ENCODE data around the gene CHCHD6.

The CHCHD6 gene

GRCh38 chr3:126747768-126748167, 43.7 kb downstream of the CHCHD6 start:
- Histone ChIP-seq H3K36me3 (ENCODE audit: control insufficient read depth, insufficient read depth, low read length) (no peaks in the 10 kb centered on the region), H3K4me1 (ENCODE audit: control insufficient read depth, insufficient read depth, low read length, poor library complexity, severe bottlenecking) (peaks cover 28% of the 10 kb centered on the region), H3K4me3 (ENCODE audit: extremely low read depth, insufficient read depth, low read length, poor library complexity, severe bottlenecking) (no peak overlapping the region), H3K27ac (ENCODE audit: low read depth, low read length, severe bottlenecking) (no peak overlapping the region), H3K9me3 (ENCODE audit: control insufficient read depth, low read length) (no peaks in the 10 kb centered on the region)
- 85 to 94% methylated on average over 6 of the region's 6 CpGs for WGBS, 2 experiments (ENCODE audit: insufficient coverage in 2 of 2)

DNA sequence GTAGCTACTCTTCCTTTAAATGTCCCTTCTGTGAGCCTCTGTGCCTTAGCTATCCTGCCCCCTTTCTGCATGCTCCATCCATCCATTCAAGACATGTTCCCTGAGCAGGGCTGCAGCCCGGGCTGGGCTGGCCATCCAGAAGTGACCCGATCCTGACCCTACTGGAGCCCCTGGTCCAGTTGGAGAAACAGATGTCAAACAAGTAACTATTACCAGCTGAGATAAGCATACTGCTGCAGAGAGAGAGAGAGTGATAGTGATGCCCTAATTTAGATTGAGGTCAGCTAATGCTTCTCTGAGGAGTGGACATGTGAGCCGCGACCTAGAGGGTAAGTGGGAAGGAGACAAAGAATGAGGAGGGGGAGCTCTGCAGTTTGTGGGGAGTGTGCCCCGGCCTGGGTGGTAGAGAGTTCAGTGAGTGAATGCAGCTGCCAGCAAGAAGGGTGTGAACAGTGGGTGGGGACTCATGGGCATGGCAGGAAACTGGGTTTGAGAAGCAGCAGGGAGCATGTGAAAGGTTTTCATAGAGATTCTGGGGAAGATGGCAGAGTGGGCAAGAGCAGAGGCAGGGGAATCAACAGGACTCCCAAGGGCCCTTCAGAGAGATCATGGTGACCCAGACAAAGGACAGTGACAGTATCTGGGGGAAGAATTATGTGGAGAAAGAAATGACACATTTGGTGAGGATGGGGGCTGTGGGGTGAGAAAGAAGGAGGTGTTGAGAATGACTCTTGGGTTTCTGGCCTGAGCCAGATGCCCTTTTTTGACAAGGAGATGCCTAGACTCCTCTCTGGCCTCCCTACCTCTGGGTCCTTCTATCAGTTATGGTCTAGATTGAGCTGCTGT, 44.9 kb downstream of the CHCHD6 start:
- H3K27ac ChIP-seq (ENCODE audit: low read depth, low read length, severe bottlenecking) = no peak overlapping the region

DNA sequence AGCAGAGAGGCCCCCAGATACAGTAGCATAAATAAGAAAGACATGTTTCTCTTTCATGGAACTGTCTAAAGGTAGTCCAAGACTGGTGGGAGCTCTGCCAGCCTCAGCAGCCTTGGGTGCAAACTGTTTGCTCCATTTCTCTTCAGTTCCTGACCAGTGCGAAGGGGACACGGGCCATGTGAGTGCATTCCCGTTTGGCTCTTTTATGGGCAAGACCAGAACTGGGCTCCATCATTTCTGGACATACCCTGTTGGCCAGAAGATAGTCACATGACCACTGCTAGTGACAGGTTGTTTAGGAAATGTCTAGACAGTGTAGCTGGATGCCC, 45.5 kb downstream of the CHCHD6 start:
- WGBS, 2 experiments (ENCODE audit: insufficient coverage in 2 of 2) = 82 to 96% methylated on average over 3 of the region's 3 CpGs

More for the DNA sequence above, 44.9 kb downstream of the CHCHD6 start:
- 89 to 90% methylated on average over 2 to 4 of the region's 5 CpGs for WGBS, 2 experiments (ENCODE audit: insufficient coverage in 2 of 2)
- Histone ChIP-seq H3K4me3 (ENCODE audit: extremely low read depth, insufficient read depth, low read length, poor library complexity, severe bottlenecking) (no peak overlapping the region), H3K4me1 (ENCODE audit: control insufficient read depth, insufficient read depth, low read length, poor library complexity, severe bottlenecking) (peaks cover 36% of the 10 kb centered on the region), H3K36me3 (ENCODE audit: control insufficient read depth, insufficient read depth, low read length) (no peaks in the 10 kb centered on the region), H3K9me3 (ENCODE audit: control insufficient read depth, low read length) (no peaks in the 10 kb centered on the region)

DNA sequence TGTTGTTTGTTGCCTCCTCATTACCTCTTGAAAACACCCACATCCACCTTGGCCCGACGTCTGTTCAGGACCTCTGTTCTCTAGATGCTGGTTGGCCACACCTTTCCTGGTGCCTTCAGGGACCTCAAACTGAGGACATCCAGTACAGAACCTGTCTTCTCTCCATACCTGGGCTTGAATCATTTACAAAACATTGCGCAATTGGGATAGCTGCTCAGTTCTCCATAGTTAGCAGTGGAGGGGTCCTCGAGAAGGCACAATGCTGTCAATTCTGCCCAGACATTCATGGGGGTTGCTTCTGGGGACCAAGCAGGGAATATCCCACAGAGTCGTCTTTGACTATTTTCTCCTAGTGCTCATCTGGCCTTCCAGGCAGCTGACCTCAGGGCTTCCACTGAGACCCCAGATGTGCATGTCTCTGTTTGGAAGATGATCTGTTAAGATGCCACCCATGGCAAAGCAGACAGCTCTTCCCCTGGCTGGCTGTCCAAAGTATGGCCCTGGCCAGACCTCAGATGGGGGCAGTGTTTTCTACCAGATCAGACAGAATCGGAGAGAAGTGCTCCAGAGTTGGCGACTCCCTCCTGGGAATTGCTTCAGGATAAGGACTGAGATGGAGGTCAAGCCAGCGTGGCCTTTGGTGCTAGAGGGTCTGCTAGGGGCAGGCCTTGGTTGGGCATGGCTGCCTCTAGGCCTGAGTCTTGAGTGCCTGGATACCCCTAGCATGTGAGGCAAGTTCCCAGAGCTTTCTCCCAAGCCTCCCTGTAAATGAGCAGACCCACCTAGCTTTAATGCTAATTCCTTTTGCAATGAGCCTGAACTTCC, 46.1 kb downstream of the CHCHD6 start:
- peaks cover 36% of the 10 kb centered on the region for H3K4me1 ChIP-seq (ENCODE audit: control insufficient read depth, insufficient read depth, low read length, poor library complexity, severe bottlenecking)
- no peaks in the 10 kb centered on the region for H3K36me3 ChIP-seq (ENCODE audit: control insufficient read depth, insufficient read depth, low read length)
- WGBS, 2 experiments (ENCODE audit: insufficient coverage in 2 of 2) = 94% methylated on average over 8 of the region's 8 CpGs
- H3K4me3 ChIP-seq (ENCODE audit: extremely low read depth, insufficient read depth, low read length, poor library complexity, severe bottlenecking) = no peak overlapping the region
- no peak overlapping the region for H3K27ac ChIP-seq (ENCODE audit: low read depth, low read length, severe bottlenecking)
- no peaks in the 10 kb centered on the region for H3K9me3 ChIP-seq (ENCODE audit: control insufficient read depth, low read length)

More for the DNA sequence above, 45.5 kb downstream of the CHCHD6 start:
- no peak overlapping the region for H3K27ac ChIP-seq (ENCODE audit: low read depth, low read length, severe bottlenecking)
- H3K4me1 ChIP-seq (ENCODE audit: control insufficient read depth, insufficient read depth, low read length, poor library complexity, severe bottlenecking) = peaks cover 36% of the 10 kb centered on the region
- no peak overlapping the region for H3K4me3 ChIP-seq (ENCODE audit: extremely low read depth, insufficient read depth, low read length, poor library complexity, severe bottlenecking)
- H3K9me3 ChIP-seq (ENCODE audit: control insufficient read depth, low read length) = no peaks in the 10 kb centered on the region
- H3K36me3 ChIP-seq (ENCODE audit: control insufficient read depth, insufficient read depth, low read length) = no peaks in the 10 kb centered on the region

- no peak overlapping the region for H3K4me3 ChIP-seq (ENCODE audit: extremely low read depth, insufficient read depth, low read length, poor library complexity, severe bottlenecking)
- H3K27ac ChIP-seq (ENCODE audit: low read depth, low read length, severe bottlenecking) = no peak overlapping the region
- H3K36me3 ChIP-seq (ENCODE audit: control insufficient read depth, insufficient read depth, low read length) = no peaks in the 10 kb centered on the region
- no peaks in the 10 kb centered on the region for H3K9me3 ChIP-seq (ENCODE audit: control insufficient read depth, low read length)
- 38 to 40% methylated on average over 1 to 3 of the region's 4 CpGs for WGBS, 2 experiments (ENCODE audit: insufficient coverage in 2 of 2)
- peaks cover 36% of the 10 kb centered on the region for H3K4me1 ChIP-seq (ENCODE audit: control insufficient read depth, insufficient read depth, low read length, poor library complexity, severe bottlenecking)
Measured at GRCh38 chr3:126750756-126751121, 46.7 kb downstream of the CHCHD6 start.

- WGBS, 2 experiments (ENCODE audit: insufficient coverage in 2 of 2) = 34 to 42% methylated on average over 2 to 5 of the region's 7 CpGs
- H3K9me3 ChIP-seq (ENCODE audit: control insufficient read depth, low read length) = no peaks in the 10 kb centered on the region
- no peak overlapping the region for H3K4me3 ChIP-seq (ENCODE audit: extremely low read depth, insufficient read depth, low read length, poor library complexity, severe bottlenecking)
- peaks cover 28% of the 10 kb centered on the region for H3K4me1 ChIP-seq (ENCODE audit: control insufficient read depth, insufficient read depth, low read length, poor library complexity, severe bottlenecking)
- no peaks in the 10 kb centered on the region for H3K36me3 ChIP-seq (ENCODE audit: control insufficient read depth, insufficient read depth, low read length)
- no peak overlapping the region for H3K27ac ChIP-seq (ENCODE audit: low read depth, low read length, severe bottlenecking)
Measured at GRCh38 chr3:126751611-126752302, 47.7 kb downstream of the CHCHD6 start.

- Histone ChIP-seq H3K4me1 (ENCODE audit: control insufficient read depth, insufficient read depth, low read length, poor library complexity, severe bottlenecking) (peaks cover 20% of the 10 kb centered on the region), H3K36me3 (ENCODE audit: control insufficient read depth, insufficient read depth, low read length) (no peaks in the 10 kb centered on the region), H3K4me3 (ENCODE audit: extremely low read depth, insufficient read depth, low read length, poor library complexity, severe bottlenecking) (no peak overlapping the region), H3K9me3 (ENCODE audit: control insufficient read depth, low read length) (no peaks in the 10 kb centered on the region), H3K27ac (ENCODE audit: low read depth, low read length, severe bottlenecking) (no peak overlapping the region)
- WGBS, 2 experiments (ENCODE audit: insufficient coverage in 2 of 2) = 60 to 68% methylated on average over 9 to 13 of the region's 15 CpGs
Measured at GRCh38 chr3:126752303-126753190, 48.5 kb downstream of the CHCHD6 start.

DNA sequence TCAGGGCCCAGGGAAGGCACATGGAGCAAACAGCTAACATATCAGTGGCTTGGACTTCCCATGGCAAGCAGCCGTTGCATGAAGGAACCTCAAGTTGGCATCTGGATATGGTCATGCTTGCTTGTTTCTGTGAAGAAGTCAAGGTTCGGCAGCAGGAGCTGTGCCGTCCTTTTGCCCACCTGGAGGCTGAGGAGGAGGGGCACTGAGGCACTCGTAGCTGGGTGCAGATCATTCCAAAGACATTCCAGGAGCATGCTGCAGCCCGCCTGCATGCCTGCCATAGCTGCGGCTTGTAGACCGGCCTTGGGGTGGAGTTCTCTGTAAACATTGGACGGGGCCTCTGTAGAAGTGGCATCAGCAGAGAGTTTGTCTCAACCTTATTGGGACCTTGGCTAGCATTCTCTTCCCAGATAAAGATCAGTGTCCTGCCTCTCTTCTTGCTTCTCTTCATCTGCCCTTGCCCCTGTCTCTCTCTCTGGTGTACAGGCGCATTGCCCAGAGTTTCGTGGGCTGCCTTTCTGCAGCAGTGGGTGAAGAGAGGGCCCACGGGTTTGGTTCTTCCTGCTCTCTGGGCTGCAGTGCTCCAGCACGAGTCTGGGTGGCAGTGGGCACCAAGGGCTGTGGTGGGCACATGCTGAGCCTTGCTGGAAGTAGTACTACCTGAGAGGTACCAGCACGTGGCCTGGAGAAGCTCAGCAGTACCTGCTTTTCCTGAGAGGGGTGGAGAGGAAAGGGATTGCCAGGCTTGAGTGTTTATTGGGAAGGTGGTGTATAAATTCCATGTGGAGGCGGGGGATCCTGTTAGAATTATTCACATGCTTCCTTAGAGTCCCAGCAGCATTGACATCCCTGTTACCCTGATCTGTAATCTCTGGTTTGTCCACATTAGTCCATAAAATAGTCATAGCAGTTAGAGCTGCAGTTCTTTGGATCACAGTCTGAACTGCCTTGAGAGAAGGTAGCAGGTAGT, 49.4 kb downstream of the CHCHD6 start:
- 83 to 87% methylated on average over 12 to 13 of the region's 14 CpGs for WGBS, 2 experiments (ENCODE audit: insufficient coverage in 2 of 2)
- Histone ChIP-seq H3K4me1 (ENCODE audit: control insufficient read depth, insufficient read depth, low read length, poor library complexity, severe bottlenecking) (peaks cover 20% of the 10 kb centered on the region), H3K27ac (ENCODE audit: low read depth, low read length, severe bottlenecking) (no peak overlapping the region), H3K36me3 (ENCODE audit: control insufficient read depth, insufficient read depth, low read length) (no peaks in the 10 kb centered on the region), H3K9me3 (ENCODE audit: control insufficient read depth, low read length) (no peaks in the 10 kb centered on the region), H3K4me3 (ENCODE audit: extremely low read depth, insufficient read depth, low read length, poor library complexity, severe bottlenecking) (no peak overlapping the region)

- no peak overlapping the region for H3K4me3 ChIP-seq (ENCODE audit: extremely low read depth, insufficient read depth, low read length, poor library complexity, severe bottlenecking)
- WGBS, 2 experiments (ENCODE audit: insufficient coverage in 2 of 2) = 88 to 100% methylated on average over 1 to 2 of the region's 5 CpGs
- H3K4me1 ChIP-seq (ENCODE audit: control insufficient read depth, insufficient read depth, low read length, poor library complexity, severe bottlenecking) = peaks cover 17% of the 10 kb centered on the region
- no peaks in the 10 kb centered on the region for H3K9me3 ChIP-seq (ENCODE audit: control insufficient read depth, low read length)
- H3K36me3 ChIP-seq (ENCODE audit: control insufficient read depth, insufficient read depth, low read length) = no peaks in the 10 kb centered on the region
- no peak overlapping the region for H3K27ac ChIP-seq (ENCODE audit: low read depth, low read length, severe bottlenecking)
Measured at GRCh38 chr3:126755866-126756265, 51.8 kb downstream of the CHCHD6 start.
